Ishikawa (cell line): ENCODE data around the gene JPH3.

Experiments
- CEBPB ChIP-seq: IDR thresholded peaks from 2 replicates; pipeline ENCODE4 v1.6.1; 2012
- EP300 ChIP-seq: IDR thresholded peaks from 2 replicates; pipeline ENCODE4 v1.6.1; 2012; ENCODE audit warnings: borderline replicate concordance
- FOXM1 ChIP-seq: IDR thresholded peaks from 2 replicates; pipeline ENCODE4 v1.6.1; 2012; ENCODE audit warnings: low read depth, borderline replicate concordance
- RAD21 ChIP-seq: IDR thresholded peaks from 2 replicates; pipeline ENCODE4 v1.6.1; 2012; ENCODE audit warnings: low read depth
- ZBTB7A ChIP-seq: IDR thresholded peaks from 2 replicates; pipeline ENCODE4 v1.6.1; 2012; ENCODE audit warnings: low read depth
- TF ChIP-seq, protein P1 (sequence below): IDR thresholded peaks from 2 replicates; pipeline ENCODE4 v1.6.1; 2012; ENCODE audit warnings: low read depth, mild to moderate bottlenecking
- TF ChIP-seq, protein P2 (sequence below): IDR thresholded peaks from 2 replicates; pipeline ENCODE4 v1.6.1; 2012

DNA sequence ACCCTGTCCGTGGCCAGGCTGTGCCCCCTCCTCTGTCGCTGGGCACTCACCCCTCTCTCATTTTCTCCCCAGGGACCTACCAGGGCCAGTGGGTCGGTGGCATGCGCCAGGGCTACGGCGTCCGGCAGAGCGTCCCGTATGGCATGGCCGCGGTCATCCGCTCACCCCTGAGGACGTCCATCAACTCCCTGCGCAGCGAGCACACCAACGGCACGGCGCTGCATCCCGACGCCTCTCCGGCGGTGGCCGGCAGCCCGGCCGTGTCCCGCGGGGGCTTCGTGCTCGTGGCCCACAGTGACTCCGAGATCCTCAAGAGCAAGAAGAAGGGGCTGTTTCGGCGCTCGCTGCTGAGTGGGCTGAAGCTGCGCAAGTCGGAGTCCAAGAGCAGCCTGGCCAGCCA, 41.9 kb downstream of the JPH3 start:
- TF ChIP-seq, protein P1, sequence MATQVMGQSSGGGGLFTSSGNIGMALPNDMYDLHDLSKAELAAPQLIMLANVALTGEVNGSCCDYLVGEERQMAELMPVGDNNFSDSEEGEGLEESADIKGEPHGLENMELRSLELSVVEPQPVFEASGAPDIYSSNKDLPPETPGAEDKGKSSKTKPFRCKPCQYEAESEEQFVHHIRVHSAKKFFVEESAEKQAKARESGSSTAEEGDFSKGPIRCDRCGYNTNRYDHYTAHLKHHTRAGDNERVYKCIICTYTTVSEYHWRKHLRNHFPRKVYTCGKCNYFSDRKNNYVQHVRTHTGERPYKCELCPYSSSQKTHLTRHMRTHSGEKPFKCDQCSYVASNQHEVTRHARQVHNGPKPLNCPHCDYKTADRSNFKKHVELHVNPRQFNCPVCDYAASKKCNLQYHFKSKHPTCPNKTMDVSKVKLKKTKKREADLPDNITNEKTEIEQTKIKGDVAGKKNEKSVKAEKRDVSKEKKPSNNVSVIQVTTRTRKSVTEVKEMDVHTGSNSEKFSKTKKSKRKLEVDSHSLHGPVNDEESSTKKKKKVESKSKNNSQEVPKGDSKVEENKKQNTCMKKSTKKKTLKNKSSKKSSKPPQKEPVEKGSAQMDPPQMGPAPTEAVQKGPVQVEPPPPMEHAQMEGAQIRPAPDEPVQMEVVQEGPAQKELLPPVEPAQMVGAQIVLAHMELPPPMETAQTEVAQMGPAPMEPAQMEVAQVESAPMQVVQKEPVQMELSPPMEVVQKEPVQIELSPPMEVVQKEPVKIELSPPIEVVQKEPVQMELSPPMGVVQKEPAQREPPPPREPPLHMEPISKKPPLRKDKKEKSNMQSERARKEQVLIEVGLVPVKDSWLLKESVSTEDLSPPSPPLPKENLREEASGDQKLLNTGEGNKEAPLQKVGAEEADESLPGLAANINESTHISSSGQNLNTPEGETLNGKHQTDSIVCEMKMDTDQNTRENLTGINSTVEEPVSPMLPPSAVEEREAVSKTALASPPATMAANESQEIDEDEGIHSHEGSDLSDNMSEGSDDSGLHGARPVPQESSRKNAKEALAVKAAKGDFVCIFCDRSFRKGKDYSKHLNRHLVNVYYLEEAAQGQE = no peak
- no peak for TF ChIP-seq ZBTB7A
- TF ChIP-seq, protein P2, sequence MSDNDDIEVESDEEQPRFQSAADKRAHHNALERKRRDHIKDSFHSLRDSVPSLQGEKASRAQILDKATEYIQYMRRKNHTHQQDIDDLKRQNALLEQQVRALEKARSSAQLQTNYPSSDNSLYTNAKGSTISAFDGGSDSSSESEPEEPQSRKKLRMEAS = no peak
- no peak for TF ChIP-seq FOXM1
- TF ChIP-seq RAD21 = no peak
- TF ChIP-seq EP300 = no peak
- TF ChIP-seq CEBPB = no peak
